Fibroblast of gingiva (primary cell): ENCODE measurements around the gene ABCB10.

ENCODE experiments used
- DNase-seq: peaks from one replicate; pipeline ENCODE4 v3.0.0-alpha.2; 2011; ENCODE audit warnings: low read depth

The ABCB10 gene

DNA sequence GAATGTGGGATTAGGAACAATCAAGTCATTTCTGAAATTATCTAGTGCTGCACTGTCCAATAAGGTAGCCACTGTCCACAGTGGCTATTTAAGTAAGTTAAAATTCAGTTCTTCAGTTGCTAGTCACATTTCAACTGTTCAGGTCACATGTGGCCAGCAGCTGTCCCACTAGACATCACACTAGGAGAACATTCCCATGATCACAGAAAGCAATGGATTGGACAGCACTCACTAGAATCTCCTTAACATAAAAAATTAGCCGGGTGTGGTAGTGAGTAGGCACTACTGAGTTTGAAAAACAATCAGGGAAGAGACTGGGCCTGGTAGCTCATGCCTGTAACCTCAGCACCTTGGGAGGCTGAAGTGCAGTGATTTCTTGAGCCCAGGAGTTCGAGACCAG is 84.0 kb downstream of the ABCB10 start:
- DNase-seq = no peak

DNA sequence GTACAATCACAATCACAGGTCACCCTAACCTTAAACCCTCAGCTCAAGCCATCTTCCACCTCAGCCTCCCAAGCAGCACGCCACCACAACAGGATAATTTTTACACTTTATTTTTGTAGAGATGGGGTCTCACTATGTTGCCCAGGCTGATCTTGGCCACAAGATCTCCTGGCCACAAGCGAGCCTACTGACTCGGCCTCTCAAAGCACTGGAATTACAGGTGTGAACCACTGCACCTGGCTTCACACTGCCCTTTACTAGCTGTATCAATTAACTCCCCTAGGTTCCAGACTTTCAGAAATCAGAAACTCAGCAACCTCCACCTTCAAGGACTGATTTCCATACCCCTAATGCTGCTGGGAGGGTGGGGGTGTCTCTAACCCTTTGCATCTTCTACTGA is 87.3 kb downstream of the ABCB10 start:
- DNase-seq = no peak

DNA sequence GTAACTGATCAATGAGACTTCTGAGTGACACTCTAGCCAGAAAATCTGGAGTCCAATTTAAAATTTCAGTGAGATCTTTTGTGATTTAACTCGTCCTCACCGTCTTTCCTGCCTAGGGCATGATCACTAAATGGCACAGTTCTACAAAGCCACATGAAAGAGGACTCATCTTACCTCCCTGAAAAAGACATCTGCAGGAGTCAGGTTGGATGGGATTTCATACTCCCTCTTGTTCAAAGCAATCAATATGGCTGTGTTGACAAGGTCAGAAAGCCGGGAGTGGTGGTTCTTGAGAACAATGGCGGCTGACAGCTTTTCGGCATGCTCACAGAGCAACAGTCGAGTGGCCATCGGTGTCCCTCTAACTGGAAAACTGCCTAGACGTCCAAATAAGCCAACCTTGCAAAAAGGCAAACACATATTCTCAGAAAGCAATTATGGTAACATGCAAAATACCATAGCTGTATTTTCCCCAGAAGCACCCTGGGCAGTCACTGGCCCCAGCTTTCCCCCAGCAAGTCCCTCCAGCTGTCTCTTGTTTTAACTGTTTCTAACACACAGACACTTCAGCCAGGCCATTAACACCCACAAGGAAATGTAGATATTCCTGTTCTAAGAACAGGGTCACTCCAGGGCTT is 88.0 kb downstream of the ABCB10 start:
- no peak for DNase-seq

DNA sequence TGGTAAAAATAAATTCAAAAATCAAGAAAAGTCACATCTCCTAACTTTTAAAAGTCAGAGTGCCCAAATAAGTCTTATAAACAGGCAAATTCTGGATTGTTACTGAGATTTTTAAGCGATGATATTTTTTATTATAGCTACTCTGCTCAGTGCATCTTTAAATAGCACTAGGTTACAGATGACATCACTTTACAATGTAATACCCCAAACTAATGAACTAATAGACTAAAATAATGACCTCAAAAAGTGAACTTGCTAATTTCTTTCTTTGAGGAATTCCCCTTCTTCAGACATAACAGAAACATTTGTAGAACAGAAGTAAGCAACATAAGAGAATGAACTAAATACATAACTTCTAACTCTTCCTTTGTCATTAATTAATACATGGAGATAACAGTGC is 91.6 kb downstream of the ABCB10 start:
- DNase-seq = no peak
